Measurements from ENCODE around the gene CDKAL1.

DNA sequence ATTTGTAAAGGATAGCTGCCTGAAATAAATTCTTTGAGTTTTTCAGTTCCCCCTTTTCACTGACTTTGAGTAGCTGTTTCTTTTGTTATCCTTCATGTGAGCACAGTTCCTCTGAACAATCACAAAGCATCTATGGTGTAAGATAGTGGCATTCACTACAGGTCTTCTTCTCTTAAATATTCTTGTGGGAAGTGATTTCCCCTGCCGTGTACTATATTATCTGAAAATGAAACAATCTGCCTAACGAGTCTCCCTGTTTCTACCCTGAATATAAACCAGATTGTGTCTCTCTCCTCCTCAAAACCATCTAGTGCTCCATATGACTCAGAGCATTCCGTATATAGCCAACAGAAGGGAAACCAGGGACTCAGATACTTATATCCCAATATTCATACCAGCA lies 679.2 kb downstream of the CDKAL1 start:
- TF ChIP-seq, protein P1, sequence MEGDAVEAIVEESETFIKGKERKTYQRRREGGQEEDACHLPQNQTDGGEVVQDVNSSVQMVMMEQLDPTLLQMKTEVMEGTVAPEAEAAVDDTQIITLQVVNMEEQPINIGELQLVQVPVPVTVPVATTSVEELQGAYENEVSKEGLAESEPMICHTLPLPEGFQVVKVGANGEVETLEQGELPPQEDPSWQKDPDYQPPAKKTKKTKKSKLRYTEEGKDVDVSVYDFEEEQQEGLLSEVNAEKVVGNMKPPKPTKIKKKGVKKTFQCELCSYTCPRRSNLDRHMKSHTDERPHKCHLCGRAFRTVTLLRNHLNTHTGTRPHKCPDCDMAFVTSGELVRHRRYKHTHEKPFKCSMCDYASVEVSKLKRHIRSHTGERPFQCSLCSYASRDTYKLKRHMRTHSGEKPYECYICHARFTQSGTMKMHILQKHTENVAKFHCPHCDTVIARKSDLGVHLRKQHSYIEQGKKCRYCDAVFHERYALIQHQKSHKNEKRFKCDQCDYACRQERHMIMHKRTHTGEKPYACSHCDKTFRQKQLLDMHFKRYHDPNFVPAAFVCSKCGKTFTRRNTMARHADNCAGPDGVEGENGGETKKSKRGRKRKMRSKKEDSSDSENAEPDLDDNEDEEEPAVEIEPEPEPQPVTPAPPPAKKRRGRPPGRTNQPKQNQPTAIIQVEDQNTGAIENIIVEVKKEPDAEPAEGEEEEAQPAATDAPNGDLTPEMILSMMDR (IDR thresholded peaks at IDR 0.05) = no peak
- TF ChIP-seq POLR2A (IDR thresholded peaks at IDR 0.05) = no peak

Measured in tibial nerve (tissue), 3 donors.